Breast epithelium (tissue), 3 donors: ENCODE measurements around the gene ZNF268.

Experiments
- CTCF ChIP-seq, 3 donors: fragments of 450-650 bp; IDR thresholded peaks; one replicate each; pipeline ENCODE4 v1.5.1; 2016 to 2017; ENCODE audit warnings: antibody characterized with exemption in 3 of 3, mild to moderate bottlenecking in 3 of 3, moderate library complexity in 3 of 3
- POLR2A ChIP-seq: fragments of 450-650 bp; IDR thresholded peaks from one replicate; pipeline ENCODE4 v1.6.1; 2016; ENCODE audit warnings: antibody characterized with exemption, mild to moderate bottlenecking, moderate library complexity
- POLR2AphosphoS5 ChIP-seq, 3 donors: sonication (generic); formaldehyde crosslinking; IDR thresholded peaks; one replicate each; pipeline ENCODE4 v1.6.1; 2017; ENCODE audit warnings: antibody characterized with exemption in 3 of 3

- TF ChIP-seq CTCF (IDR thresholded peaks at IDR 0.05) (no peak), POLR2AphosphoS5 (IDR thresholded peaks at IDR 0.05) (no peak), POLR2A (no peak)
Measured at GRCh38 chr12:133236556-133236955, 55.3 kb downstream of the ZNF268 start.
